HEK293 (cell line): ENCODE data around the gene LRRC8B.

Source experiments
- ATF2 ChIP-seq: fragments of 450-650 bp; formaldehyde crosslinking; IDR thresholded peaks from 2 replicates; pipeline ENCODE4 v1.5.1; 2016; ENCODE audit warnings: missing biosample characterization, missing genetic modification characterization, low read depth
- BCL11B ChIP-seq: fragments of 450-650 bp; formaldehyde crosslinking; IDR thresholded peaks from 2 replicates; pipeline ENCODE4 v1.5.1; 2016; ENCODE audit warnings: low read depth, missing biosample characterization, missing genetic modification characterization
- CTCF ChIP-seq: fragments of 450-650 bp; formaldehyde crosslinking; IDR thresholded peaks from 2 replicates; pipeline ENCODE4 v1.5.1; 2016; ENCODE audit warnings: missing biosample characterization, missing genetic modification characterization
- GLI4 ChIP-seq: fragments of 450-650 bp; formaldehyde crosslinking; IDR thresholded peaks from 2 replicates; pipeline ENCODE4 v1.5.1; 2016; ENCODE audit warnings: missing biosample characterization, missing genetic modification characterization
- SP2 ChIP-seq: fragments of 450-650 bp; formaldehyde crosslinking; IDR thresholded peaks from 2 replicates; pipeline ENCODE4 v1.5.1; 2016; ENCODE audit warnings: missing biosample characterization, missing genetic modification characterization
- YY2 ChIP-seq: fragments of 450-650 bp; formaldehyde crosslinking; IDR thresholded peaks from 2 replicates; pipeline ENCODE4 v1.5.1; 2016; ENCODE audit warnings: missing biosample characterization, missing genetic modification characterization
- ZFHX2 ChIP-seq: fragments of 450-650 bp; formaldehyde crosslinking; conservative IDR thresholded peaks from 2 replicates; pipeline ENCODE4 v1.5.1; 2016; ENCODE audit warnings: missing biosample characterization, missing genetic modification characterization
- ZNF140 ChIP-seq: fragments of 450-650 bp; formaldehyde crosslinking; IDR thresholded peaks from 2 replicates; pipeline ENCODE4 v1.5.1; 2016; ENCODE audit warnings: missing biosample characterization, missing genetic modification characterization
- ZNF169 ChIP-seq: fragments of 450-650 bp; formaldehyde crosslinking; IDR thresholded peaks from 2 replicates; pipeline ENCODE4 v1.5.1; 2016; ENCODE audit warnings: missing biosample characterization, missing genetic modification characterization
- ZNF280D ChIP-seq: fragments of 450-650 bp; formaldehyde crosslinking; IDR thresholded peaks from 2 replicates; pipeline ENCODE4 v1.5.1; 2016; ENCODE audit warnings: missing biosample characterization, missing genetic modification characterization
- ZSCAN4 ChIP-seq: fragments of 450-650 bp; formaldehyde crosslinking; IDR thresholded peaks from 2 replicates; pipeline ENCODE4 v1.5.1; 2017; ENCODE audit warnings: missing biosample characterization, missing genetic modification characterization
- ZXDB ChIP-seq: fragments of 450-650 bp; formaldehyde crosslinking; IDR thresholded peaks from 2 replicates; pipeline ENCODE4 v1.5.1; 2016; ENCODE audit warnings: missing biosample characterization, missing genetic modification characterization

- TF ChIP-seq CTCF (no peak), SP2 (tag by site-specific recombination) (no peak), ZNF140 (no peak), ZNF280D (tag by site-specific recombination) (no peak), ZXDB (tag by site-specific recombination) (no peak), BCL11B (no peak), YY2 (no peak), ZSCAN4 (no peak), GLI4 (tag by site-specific recombination) (no peak), ZNF169 (tag by site-specific recombination) (no peak), ATF2 (tag by site-specific recombination) (no peak), ZFHX2 (tag by site-specific recombination) (no peak)
These were observed 40.9 kb downstream of the LRRC8B start for GRCh38 chr1:89565521-89565920.
